Naive thymus-derived CD8-positive, alpha-beta T cell (primary cell): ENCODE data around the gene PDE12. TPM values are rescaled to one million over a fixed set of nuclear protein-coding genes. Genes with fewer than 3 reads are reported as not detected.

Experiments used
- ATAC-seq, 2 donors: fragments of 150-1000 bp; cut with Tn5 transposase in 1 of 2; sonication (Bioruptor Pico), chemical (Tn5 transposase) in 1 of 2; 1 replicate in 1 of 2; 2 replicates in 1 of 2; pipeline ENCODE4 v1.10.0; 2021; ENCODE audit warnings: mild to moderate bottlenecking in 2 of 2, moderate library complexity in 2 of 2
- POLR2A ChIA-PET: fragments of 350-600 bp; sonication (Branson Sonifier 250); formaldehyde crosslinking; loops from one replicate; lab custom pipeline; 2021; ENCODE audit warnings: antibody characterized with exemption; lab: Charles Lee
- DNase-seq, 10 donors: peaks; one replicate each; pipeline versions ENCODE4 v3.0.0 to v3.0.0-alpha.2; 2020 to 2022
- H3K27ac Mint-ChIP-seq, 10 donors: one replicate each; pipeline ENCODE4 v1.8.0; 2020 to 2022; ENCODE audit warnings: mild to moderate bottlenecking in 10 of 10, mixed read lengths in 10 of 10, moderate library complexity in 4 of 10, inconsistent platforms in 1 of 10
- H3K27me3 Mint-ChIP-seq, 5 donors: one replicate each; pipeline ENCODE4 v1.8.0; 2021 to 2022; ENCODE audit warnings: mixed read lengths in 5 of 5
- H3K36me3 Mint-ChIP-seq, 3 donors: one replicate each; pipeline ENCODE4 v1.8.0; 2020 to 2022; ENCODE audit warnings: mixed read lengths in 3 of 3, mild to moderate bottlenecking in 2 of 3, inconsistent platforms in 1 of 3
- H3K4me1 Mint-ChIP-seq, 4 donors: one replicate each; pipeline ENCODE4 v1.8.0; 2021 to 2022; ENCODE audit warnings: mixed read lengths in 4 of 4
- H3K4me3 Mint-ChIP-seq, 10 donors: one replicate each; pipeline ENCODE4 v1.8.0; 2020 to 2022; ENCODE audit warnings: mild to moderate bottlenecking in 10 of 10, mixed read lengths in 10 of 10, moderate library complexity in 6 of 10, inconsistent platforms in 1 of 10
- H3K9me3 Mint-ChIP-seq, 9 donors: one replicate each; pipeline ENCODE4 v1.8.0; 2020 to 2022; ENCODE audit warnings: mixed read lengths in 9 of 9, mild to moderate bottlenecking in 3 of 9, inconsistent platforms in 1 of 9, moderate library complexity in 1 of 9
- polyA plus RNA-seq, 3 donors: library from polyadenylated mRNA; unstranded; fragments of 300-500 nt; fragmentation: Illumina TruSeq; gene quantifications; one replicate each; pipeline ENCODE4 v1.2.3, GENCODE V29; 2021
- total RNA-seq, 8 experiments: library from RNA in 2 of 8; stranded (reverse) in 2 of 8; gene quantifications; one replicate each; pipeline ENCODE4 v1.2.3 and lab custom pipeline; 2021 to 2026

PDE12 gene
- 10 to 100 TPM; 25.6 to 26.2 TPM for total RNA-seq
- polyA plus RNA-seq = 10 to 100 TPM; 11.3 to 17.5 (median 14.1) TPM
- total RNA-seq (lab: John Stamatoyannopoulos, UW) = 51.5 to 92.7 (median 72.9) reads per million in 6 experiments

- peaks cover 0 to 32% (median 8%) of the 10 kb centered on the region in 3 donors for H3K36me3 Mint-ChIP-seq
- H3K27ac Mint-ChIP-seq = peak within 1 kb of the TSS; percentile 97 to 100 (median 99)
- no peaks in the 10 kb centered on the region for H3K9me3 Mint-ChIP-seq
- H3K4me1 Mint-ChIP-seq = peaks cover 7 to 47% (median 37%) of the 10 kb centered on the region in 4 donors
- ATAC-seq (peak; percentile 72 to 81), DNase-seq (peak; percentile 62 to 97 (median 78))
- H3K4me3 Mint-ChIP-seq = peak within 1 kb of the TSS; percentile 74 to 100 (median 95)
- H3K27me3 Mint-ChIP-seq = no peaks in the 10 kb centered on the region
- POLR2A ChIA-PET = interaction anchor here (0.6 to 4.4 kb wide), 12 partner anchors 22 to 338 kb away, joined by 3 to 73 read pairs (median 6); partner anchors contain the start of genes APPL1, ARF4, DENND6A and SLMAP
Measured at GRCh38 chr3:57555738-57556458, at the start of gene PDE12. TSS of gene PDE12 (plus strand) at chr3:57556274. CDS start at chr3:57556380, 106 bp downstream.

- Mint-ChIP-seq H3K4me1 (no peaks in the 10 kb centered on the region), H3K9me3 (no peaks in the 10 kb centered on the region), H3K27ac (no peak overlapping the region), H3K36me3 (no peaks in the 10 kb centered on the region), H3K27me3 (peaks cover 0 to 6% (median 2%) of the 10 kb centered on the region in 5 donors), H3K4me3 (no peak overlapping the region)
- POLR2A ChIA-PET = no interaction called here
- no peak for ATAC-seq
- no peak for DNase-seq
Measured at GRCh38 chr3:57512166-57512565, 43.9 kb upstream of the PDE12 start.

GRCh38 chr3:57518276-57518915 is 37.7 kb upstream of the PDE12 start:
- POLR2A ChIA-PET = no interaction called here
- no peak overlapping the region for H3K4me3 Mint-ChIP-seq
- H3K27me3 Mint-ChIP-seq = peaks cover 0 to 3% (median 0%) of the 10 kb centered on the region in 5 donors
- H3K27ac Mint-ChIP-seq = peak overlapping the region in 1 of 10 donors; percentile 45
- H3K4me1 Mint-ChIP-seq = peaks cover 0 to 6% (median 3%) of the 10 kb centered on the region in 4 donors
- no peaks in the 10 kb centered on the region for H3K9me3 Mint-ChIP-seq
- H3K36me3 Mint-ChIP-seq = no peaks in the 10 kb centered on the region
- DNase-seq (no peak), ATAC-seq (no peak)

GRCh38 chr3:57530071-57530608 is 25.9 kb upstream of the PDE12 start:
- Mint-ChIP-seq H3K9me3 (peaks cover 0 to 3% (median 0%) of the 10 kb centered on the region in 9 donors), H3K27me3 (peaks cover 0 to 5% (median 1%) of the 10 kb centered on the region in 5 donors), H3K4me1 (no peaks in the 10 kb centered on the region), H3K4me3 (no peak overlapping the region), H3K36me3 (peaks cover 0 to 14% (median 1%) of the 10 kb centered on the region in 3 donors), H3K27ac (no peak overlapping the region)
- ATAC-seq (no peak), DNase-seq (no peak)
- POLR2A ChIA-PET = no interaction called here

- DNase-seq (no peak), ATAC-seq (no peak)
- Mint-ChIP-seq H3K27me3 (peaks cover 0 to 4% (median 0%) of the 10 kb centered on the region in 5 donors), H3K27ac (peak overlapping the region in 1 of 10 donors; percentile 22), H3K4me3 (no peak overlapping the region), H3K9me3 (peaks cover 0 to 6% (median 2%) of the 10 kb centered on the region in 9 donors), H3K4me1 (no peaks in the 10 kb centered on the region), H3K36me3 (peaks cover 0 to 6% (median 2%) of the 10 kb centered on the region in 3 donors)
- POLR2A ChIA-PET = no interaction called here
Measured at GRCh38 chr3:57538465-57538864, 17.6 kb upstream of the PDE12 start.

GRCh38 chr3:57544181-57545125 is 11.6 kb upstream of the PDE12 start, which contains the start of gene DNAH12:
TSS of gene DNAH12 (minus strand) at chr3:57544344. CDS start at chr3:57542870, 1,474 bp downstream.
- ATAC-seq = peak in 1 of 2 donors; percentile 44
- H3K4me3 Mint-ChIP-seq = peak within 1 kb of the TSS in 2 of 10 donors; percentile 26 to 39
- H3K36me3 Mint-ChIP-seq = peaks cover 0 to 5% (median 0%) of the 10 kb centered on the region in 3 donors
- peak in 2 of 10 donors; percentile 15 to 20 for DNase-seq
- POLR2A ChIA-PET = no interaction called here
- peaks cover 0 to 5% (median 0%) of the 10 kb centered on the region in 5 donors for H3K27me3 Mint-ChIP-seq
- peaks cover 0 to 11% (median 9%) of the 10 kb centered on the region in 4 donors for H3K4me1 Mint-ChIP-seq
- H3K9me3 Mint-ChIP-seq = no peaks in the 10 kb centered on the region
- H3K27ac Mint-ChIP-seq = peak within 1 kb of the TSS in 1 of 10 donors; percentile 76

- DNase-seq (no peak), ATAC-seq (no peak)
- Mint-ChIP-seq H3K4me3 (no peak overlapping the region), H3K9me3 (no peaks in the 10 kb centered on the region), H3K27me3 (peaks cover 0 to 5% (median 0%) of the 10 kb centered on the region in 5 donors), H3K36me3 (peaks cover 0 to 5% (median 0%) of the 10 kb centered on the region in 3 donors), H3K27ac (peak overlapping the region in 1 of 10 donors; percentile 7), H3K4me1 (peaks cover 0 to 11% (median 9%) of the 10 kb centered on the region in 4 donors)
- POLR2A ChIA-PET = no interaction called here
Measured at GRCh38 chr3:57545636-57546268, 10.3 kb upstream of the PDE12 start.

- Mint-ChIP-seq H3K27ac (no peak overlapping the region), H3K27me3 (peaks cover 0 to 5% (median 0%) of the 10 kb centered on the region in 5 donors)
Measured at GRCh38 chr3:57546616-57547015, 9.5 kb upstream of the PDE12 start.

GRCh38 chr3:57555306-57555705 is 768 bp upstream of the PDE12 start:
- POLR2A ChIA-PET = interaction anchor here (1.4 to 4.4 kb wide), 4 partner anchors 39 to 327 kb away, joined by 7 to 73 read pairs (median 12); partner anchors contain the start of genes APPL1, ARF4 and SLMAP
- peaks cover 0 to 26% (median 8%) of the 10 kb centered on the region in 3 donors for H3K36me3 Mint-ChIP-seq
- peak overlapping the region; percentile 74 to 100 (median 95) for H3K4me3 Mint-ChIP-seq
- DNase-seq = peak in 1 of 10 donors; percentile 7
- H3K9me3 Mint-ChIP-seq = no peaks in the 10 kb centered on the region
- H3K4me1 Mint-ChIP-seq = peaks cover 7 to 41% (median 32%) of the 10 kb centered on the region in 4 donors
- H3K27me3 Mint-ChIP-seq = no peaks in the 10 kb centered on the region
- H3K27ac Mint-ChIP-seq = peak overlapping the region; percentile 97 to 100 (median 99)
- ATAC-seq = no peak

More at GRCh38 chr3:57546616-57547015, 9.5 kb upstream of the PDE12 start:
- H3K36me3 Mint-ChIP-seq = peaks cover 0 to 5% (median 0%) of the 10 kb centered on the region in 3 donors
- ATAC-seq (no peak), DNase-seq (no peak)
- peaks cover 0 to 11% (median 9%) of the 10 kb centered on the region in 4 donors for H3K4me1 Mint-ChIP-seq
- H3K4me3 Mint-ChIP-seq = no peak overlapping the region
- POLR2A ChIA-PET = no interaction called here
- no peaks in the 10 kb centered on the region for H3K9me3 Mint-ChIP-seq

GRCh38 chr3:57556459-57557084 is 498 bp downstream of the PDE12 start:
- DNase-seq = peak in 6 of 10 donors; percentile 6 to 71 (median 26)
- Mint-ChIP-seq H3K27me3 (no peaks in the 10 kb centered on the region), H3K4me3 (peak overlapping the region; percentile 74 to 100 (median 95)), H3K9me3 (no peaks in the 10 kb centered on the region), H3K27ac (peak overlapping the region; percentile 97 to 100 (median 99)), H3K4me1 (peaks cover 7 to 52% (median 39%) of the 10 kb centered on the region in 4 donors), H3K36me3 (peaks cover 0 to 37% (median 8%) of the 10 kb centered on the region in 3 donors)
- ATAC-seq = peak; percentile 41 to 52
- POLR2A ChIA-PET = interaction anchor here (0.6 to 4.4 kb wide), 16 partner anchors 10 to 526 kb away, joined by 3 to 73 read pairs (median 4); partner anchors contain the start of genes APPL1, ARF4, DENND6A and SLMAP
